GM12891 (cell line): ENCODE results near the gene PET100.

Experiments used
- POLR2A ChIP-seq: IDR thresholded peaks from 2 replicates; pipeline ENCODE4 v1.6.1; 2011; ENCODE audit warnings: low read depth, low read length, control low read depth
- POLR2AphosphoS5 ChIP-seq: IDR thresholded peaks from 2 replicates; pipeline ENCODE4 v1.6.1; 2011; ENCODE audit warnings: low read depth, low read length, control low read depth

DNA sequence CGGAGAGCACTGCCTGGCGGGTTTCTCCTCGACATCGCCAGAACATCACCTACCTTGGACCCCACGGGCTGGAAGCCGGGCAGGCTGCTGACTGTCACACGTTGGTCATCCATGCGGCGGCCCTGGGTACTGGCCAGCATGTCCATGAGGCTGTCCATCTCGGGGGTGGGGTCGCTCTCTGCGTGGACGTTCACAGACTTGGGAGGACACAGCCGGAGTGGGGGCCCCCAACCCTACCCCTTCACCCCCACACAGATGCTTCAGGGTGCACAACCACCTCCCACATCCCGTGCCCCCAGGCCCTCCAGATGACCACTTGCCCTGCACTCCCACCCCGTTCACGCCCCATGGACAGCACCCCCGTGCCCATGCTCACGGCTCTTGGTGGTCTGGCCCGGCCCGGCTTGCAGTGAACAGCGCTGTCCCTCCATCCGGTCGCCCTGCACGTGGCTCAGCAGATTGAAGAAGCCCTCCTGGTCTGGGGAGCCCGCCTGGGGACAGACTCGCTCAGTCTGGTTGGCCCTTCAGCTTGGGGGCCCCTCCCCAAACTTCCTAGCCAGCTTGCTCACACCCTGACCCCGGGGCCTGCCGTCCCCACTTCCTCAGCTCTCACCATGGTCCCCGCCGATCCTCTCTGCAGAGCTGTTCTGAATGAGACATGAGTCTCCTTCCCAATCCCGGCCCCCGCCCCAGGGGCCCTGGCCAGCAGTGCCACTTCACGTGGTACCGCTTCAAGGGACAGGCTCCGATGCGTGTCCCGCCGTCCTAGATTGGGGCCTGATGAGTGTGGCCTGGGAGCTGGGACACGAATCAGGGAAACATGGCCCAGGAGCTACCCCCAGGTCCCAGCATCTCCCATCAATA is 3.0 kb downstream of the PET100 start:
- TF ChIP-seq POLR2A = no peak
- TF ChIP-seq POLR2AphosphoS5 = no peak
